ENCODE results near the gene UGT1A7. TPM values are rescaled to one million over a fixed set of nuclear protein-coding genes. Genes with fewer than 3 reads are reported as not detected.
"Not testable (repeated sequence)": the region's sequence is repeated elsewhere in the genome, so short reads cannot be mapped to it uniquely, and the experiment has no call there.

UGT1A7 gene
- total and polyA plus RNA-seq, 4 donors: not detected

DNA sequence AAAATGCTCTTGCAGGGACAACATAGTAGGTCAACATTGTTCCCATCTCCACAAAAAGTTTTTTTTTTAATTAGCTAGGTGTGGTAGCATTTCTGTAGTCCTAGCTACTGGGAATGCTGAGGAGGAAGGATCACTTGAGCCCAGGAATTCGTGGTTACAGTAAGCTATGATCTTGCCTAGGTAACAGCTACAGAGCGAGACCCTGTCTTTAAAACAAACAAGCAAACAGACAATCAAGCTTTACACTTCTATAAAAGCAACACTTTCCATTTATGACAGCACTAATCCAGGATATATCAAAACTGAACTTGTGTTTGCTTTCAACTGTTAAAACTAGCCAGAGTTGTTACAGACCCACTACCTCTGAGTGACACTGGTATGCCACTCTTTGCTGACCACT, 59.2 kb downstream of the UGT1A7 start:
- no peaks in the 10 kb centered on the region for H3K4me1 ChIP-seq (ENCODE audit: control insufficient read depth, insufficient read depth, low read length)
- WGBS (ENCODE audit: insufficient coverage): 83% methylated on average over 1 of the region's 2 CpGs
- H3K36me3 ChIP-seq (ENCODE audit: control insufficient read depth, insufficient read depth, low read length): no peaks in the 10 kb centered on the region
- H3K27ac ChIP-seq (ENCODE audit: low read depth, low read length): no peak overlapping the region
- H3K27me3 ChIP-seq (ENCODE audit: control insufficient read depth, insufficient read depth, low read length): no peaks in the 10 kb centered on the region
- no peaks in the 10 kb centered on the region for H3K9me3 ChIP-seq (ENCODE audit: control insufficient read depth, insufficient read depth, low read length)
- no peak for DNase-seq (ENCODE audit: low read depth in 4 of 6, low spot score in 6 of 6)
- H3K4me3 ChIP-seq (ENCODE audit: low read depth, low read length): no peak overlapping the region

DNA sequence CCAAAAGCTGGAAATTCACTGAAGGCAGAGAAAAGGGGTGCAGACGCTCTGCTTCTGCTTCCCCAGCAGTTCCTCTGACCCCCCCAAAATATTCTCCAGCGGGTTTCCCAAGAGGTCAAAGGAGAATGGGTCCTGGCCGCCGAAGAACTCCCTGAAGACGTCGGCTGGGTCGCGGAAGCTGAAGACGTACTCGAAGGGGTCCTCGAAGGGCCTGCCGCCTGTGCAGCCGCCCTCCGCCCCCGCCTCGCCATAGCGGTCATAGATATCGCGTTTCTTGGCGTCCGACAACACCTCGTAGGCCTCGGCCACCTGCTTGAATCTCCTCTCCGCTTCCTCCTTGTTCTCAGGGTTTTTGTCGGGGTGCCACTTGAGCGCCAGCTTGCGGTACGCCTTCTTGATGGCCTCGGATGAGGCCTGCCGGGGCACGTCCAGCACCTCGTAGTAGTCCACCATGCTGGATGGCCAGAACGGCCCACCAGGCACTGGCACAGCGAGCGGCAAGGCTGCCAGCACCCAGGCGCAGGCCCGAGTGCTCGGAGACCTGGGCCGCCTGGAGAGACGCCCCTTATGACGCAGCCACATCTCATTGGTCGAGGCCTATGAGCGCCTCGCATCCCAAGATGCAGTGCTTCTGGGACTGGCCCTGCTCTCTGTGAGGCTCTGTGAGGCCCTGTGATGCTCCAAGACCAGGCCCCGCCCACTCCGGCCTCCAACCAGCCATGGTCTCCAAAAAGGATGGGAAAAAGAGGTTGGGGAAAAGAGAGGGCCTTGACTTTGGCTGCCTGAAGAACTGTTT, 62.0 kb downstream of the UGT1A7 start:
- 95% methylated on average over 39 of the region's 46 CpGs for WGBS (ENCODE audit: insufficient coverage)

DNA sequence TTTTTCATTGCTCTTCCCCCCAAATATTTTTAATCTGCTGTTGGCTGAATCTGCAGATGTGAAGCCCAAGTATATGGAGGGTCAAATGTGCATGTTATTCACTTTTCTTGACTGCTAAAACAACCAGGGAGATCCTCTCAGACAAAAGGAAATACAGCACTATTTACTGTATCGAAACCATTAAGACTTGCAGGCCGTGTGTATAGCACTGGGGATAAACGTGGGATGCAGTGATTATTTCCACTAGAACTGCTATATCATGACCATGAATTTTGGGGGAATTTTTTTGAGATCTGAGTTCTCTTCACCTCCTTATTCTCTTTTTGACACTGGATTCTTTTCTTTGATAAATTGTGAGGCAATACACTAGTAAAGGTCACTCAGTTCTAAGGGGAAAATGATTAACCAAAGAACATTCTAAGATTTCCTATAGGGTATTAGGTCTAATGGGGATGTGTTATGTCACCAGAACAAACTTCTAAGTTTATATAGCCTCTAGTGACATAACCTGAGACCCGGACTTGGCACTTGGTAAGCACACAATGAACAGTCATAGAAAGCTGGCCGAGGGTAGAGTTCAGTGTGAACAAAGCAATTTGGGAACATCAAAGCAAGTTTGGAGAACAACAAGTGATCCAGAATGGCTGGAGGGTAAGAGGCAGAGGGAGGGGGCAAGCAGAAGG, 63.5 kb downstream of the UGT1A7 start:
- Histone ChIP-seq H3K36me3 (ENCODE audit: control insufficient read depth, insufficient read depth, low read length) (no peaks in the 10 kb centered on the region), H3K27me3 (ENCODE audit: control insufficient read depth, insufficient read depth, low read length) (no peaks in the 10 kb centered on the region), H3K4me1 (ENCODE audit: control insufficient read depth, insufficient read depth, low read length) (no peaks in the 10 kb centered on the region), H3K4me3 (ENCODE audit: low read depth, low read length) (no peak overlapping the region), H3K27ac (ENCODE audit: low read depth, low read length) (no peak overlapping the region), H3K9me3 (ENCODE audit: control insufficient read depth, insufficient read depth, low read length) (no peaks in the 10 kb centered on the region)
- no peak for DNase-seq (ENCODE audit: low read depth in 4 of 6, low spot score in 6 of 6)
- 40% methylated on average over 2 of the region's 5 CpGs for WGBS (ENCODE audit: insufficient coverage)

More for the DNA sequence above, 62.0 kb downstream of the UGT1A7 start:
- Histone ChIP-seq H3K4me3 (ENCODE audit: low read depth, low read length) (no peak overlapping the region), H3K4me1 (ENCODE audit: control insufficient read depth, insufficient read depth, low read length) (no peaks in the 10 kb centered on the region), H3K27ac (ENCODE audit: low read depth, low read length) (no peak overlapping the region), H3K27me3 (ENCODE audit: control insufficient read depth, insufficient read depth, low read length) (no peaks in the 10 kb centered on the region), H3K9me3 (ENCODE audit: control insufficient read depth, insufficient read depth, low read length) (no peaks in the 10 kb centered on the region), H3K36me3 (ENCODE audit: control insufficient read depth, insufficient read depth, low read length) (no peaks in the 10 kb centered on the region)
- DNase-seq (ENCODE audit: low read depth in 4 of 6, low spot score in 6 of 6): no peak

DNA sequence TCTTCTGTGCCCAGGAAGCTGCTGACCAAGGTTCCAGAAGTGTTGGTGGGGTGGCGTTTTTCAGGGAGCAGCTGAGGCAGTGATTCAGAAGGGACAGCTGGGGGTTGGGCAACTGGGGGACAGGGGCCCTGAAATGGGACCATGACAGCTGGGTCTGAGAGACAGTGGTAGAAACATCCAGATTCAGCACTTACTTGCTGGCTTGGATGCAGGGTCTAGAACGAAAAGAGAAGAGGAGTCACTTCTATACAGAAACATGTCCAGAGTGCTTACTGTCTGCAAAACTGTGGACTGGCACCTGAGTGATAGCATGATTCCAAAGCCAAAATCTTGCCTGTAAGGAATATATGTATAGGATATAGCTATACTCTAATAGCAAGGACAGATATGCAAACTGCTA, 64.1 kb downstream of the UGT1A7 start:
- H3K27me3 ChIP-seq (ENCODE audit: control insufficient read depth, insufficient read depth, low read length); DNase-seq (ENCODE audit: low read depth in 4 of 6, low spot score in 6 of 6); H3K27ac ChIP-seq (ENCODE audit: low read depth, low read length); H3K4me1 ChIP-seq (ENCODE audit: control insufficient read depth, insufficient read depth, low read length); H3K36me3 ChIP-seq (ENCODE audit: control insufficient read depth, insufficient read depth, low read length); H3K4me3 ChIP-seq (ENCODE audit: low read depth, low read length); H3K9me3 ChIP-seq (ENCODE audit: control insufficient read depth, insufficient read depth, low read length): not testable (repeated sequence)
- 79% methylated on average over 2 of the region's 2 CpGs for WGBS (ENCODE audit: insufficient coverage)

DNA sequence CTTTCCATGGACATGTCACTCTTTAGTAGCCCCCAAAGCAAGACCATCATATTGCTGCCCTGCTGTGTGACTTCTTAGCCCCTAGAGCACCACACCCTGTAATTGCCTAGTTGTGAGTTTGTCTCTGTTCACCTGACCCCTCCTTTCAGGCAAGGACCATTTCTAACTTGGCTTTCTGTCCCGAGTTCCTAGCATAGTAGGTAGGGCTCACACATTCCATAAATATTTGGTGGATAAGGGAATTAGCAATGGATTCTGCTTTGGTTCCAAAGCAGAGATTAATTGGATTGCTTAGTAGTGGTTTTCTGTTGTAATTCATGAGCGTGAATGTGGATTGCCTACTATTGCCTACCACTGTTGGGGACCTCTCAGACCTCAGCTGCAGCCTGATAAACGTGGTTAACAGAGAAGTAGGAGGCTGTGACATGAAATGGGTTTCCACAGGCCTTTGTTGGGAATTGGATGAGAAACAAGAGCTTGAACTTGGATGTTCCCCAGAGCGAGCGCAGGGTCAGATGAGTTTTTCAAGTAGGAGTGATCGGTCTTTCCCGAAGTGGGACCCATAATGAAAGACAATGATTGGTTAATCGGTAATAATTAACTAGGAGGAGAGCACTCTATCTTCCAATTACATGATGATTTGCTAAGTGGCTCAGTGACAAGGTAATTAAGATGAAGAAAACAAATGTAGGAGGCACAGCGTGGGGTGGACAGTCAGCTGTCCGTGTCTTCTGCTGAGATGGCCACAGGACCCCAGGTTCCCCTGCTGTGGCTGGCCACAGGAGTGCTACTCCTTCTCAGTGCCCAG, 65.0 kb downstream of the UGT1A7 start:
- H3K4me3 ChIP-seq (ENCODE audit: low read depth, low read length): no peak overlapping the region
- H3K4me1 ChIP-seq (ENCODE audit: control insufficient read depth, insufficient read depth, low read length): no peaks in the 10 kb centered on the region
- 89% methylated on average over 7 of the region's 10 CpGs for WGBS (ENCODE audit: insufficient coverage)
- H3K9me3 ChIP-seq (ENCODE audit: control insufficient read depth, insufficient read depth, low read length): peaks cover 8% of the 10 kb centered on the region
- no peak overlapping the region for H3K27ac ChIP-seq (ENCODE audit: low read depth, low read length)
- H3K36me3 ChIP-seq (ENCODE audit: control insufficient read depth, insufficient read depth, low read length): no peaks in the 10 kb centered on the region
- H3K27me3 ChIP-seq (ENCODE audit: control insufficient read depth, insufficient read depth, low read length): no peaks in the 10 kb centered on the region
- DNase-seq (ENCODE audit: low read depth in 4 of 6, low spot score in 6 of 6): no peak

DNA sequence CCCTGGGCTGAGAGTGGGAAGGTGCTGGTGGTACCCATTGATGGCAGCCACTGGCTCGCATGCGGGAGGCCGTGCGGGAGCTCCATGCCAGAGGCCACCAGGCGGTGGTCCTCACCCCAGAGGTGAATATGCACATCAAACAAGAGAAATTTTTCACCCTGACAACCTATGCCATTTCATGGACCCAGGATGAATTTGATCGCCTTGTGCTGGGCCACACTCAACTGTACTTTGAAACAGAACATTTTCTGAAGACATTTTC, 65.5 kb downstream of the UGT1A7 start:
- no peaks in the 10 kb centered on the region for H3K4me1 ChIP-seq (ENCODE audit: control insufficient read depth, insufficient read depth, low read length)
- H3K4me3 ChIP-seq (ENCODE audit: low read depth, low read length): no peak overlapping the region
- no peak for DNase-seq (ENCODE audit: low read depth in 4 of 6, low spot score in 6 of 6)
- H3K9me3 ChIP-seq (ENCODE audit: control insufficient read depth, insufficient read depth, low read length): peaks cover 8% of the 10 kb centered on the region
- H3K27me3 ChIP-seq (ENCODE audit: control insufficient read depth, insufficient read depth, low read length): no peaks in the 10 kb centered on the region
- no peaks in the 10 kb centered on the region for H3K36me3 ChIP-seq (ENCODE audit: control insufficient read depth, insufficient read depth, low read length)
- 93% methylated on average over 6 of the region's 6 CpGs for WGBS (ENCODE audit: insufficient coverage)
- H3K27ac ChIP-seq (ENCODE audit: low read depth, low read length): no peak overlapping the region

DNA sequence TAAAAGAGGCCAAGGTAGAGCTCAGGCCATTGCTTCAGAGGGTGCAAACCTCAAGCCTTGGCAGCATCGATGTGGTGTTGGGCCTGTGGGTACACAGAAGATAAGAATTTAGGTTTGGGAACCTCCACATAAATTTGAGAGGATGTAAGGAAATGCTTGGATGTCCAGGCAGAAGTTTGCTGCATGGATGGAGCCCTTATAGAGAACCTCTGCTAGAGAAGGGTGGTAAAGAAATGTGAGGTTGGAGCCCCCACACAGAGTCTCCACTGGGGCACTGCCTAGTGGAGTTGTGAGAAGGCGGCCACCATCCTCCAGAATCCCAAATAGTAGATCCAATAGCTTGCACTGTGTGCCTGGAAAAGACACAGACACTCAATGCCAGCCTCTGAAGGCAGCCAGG, 69.0 kb downstream of the UGT1A7 start:
- not testable (repeated sequence) for H3K4me3 ChIP-seq (ENCODE audit: low read depth, low read length); H3K36me3 ChIP-seq (ENCODE audit: control insufficient read depth, insufficient read depth, low read length); H3K27ac ChIP-seq (ENCODE audit: low read depth, low read length); H3K4me1 ChIP-seq (ENCODE audit: control insufficient read depth, insufficient read depth, low read length); H3K9me3 ChIP-seq (ENCODE audit: control insufficient read depth, insufficient read depth, low read length); H3K27me3 ChIP-seq (ENCODE audit: control insufficient read depth, insufficient read depth, low read length); DNase-seq (ENCODE audit: low read depth in 4 of 6, low spot score in 6 of 6)
- 88% methylated on average over 2 of the region's 2 CpGs for whole genome bisulfite sequencing (ENCODE audit: insufficient coverage)

DNA sequence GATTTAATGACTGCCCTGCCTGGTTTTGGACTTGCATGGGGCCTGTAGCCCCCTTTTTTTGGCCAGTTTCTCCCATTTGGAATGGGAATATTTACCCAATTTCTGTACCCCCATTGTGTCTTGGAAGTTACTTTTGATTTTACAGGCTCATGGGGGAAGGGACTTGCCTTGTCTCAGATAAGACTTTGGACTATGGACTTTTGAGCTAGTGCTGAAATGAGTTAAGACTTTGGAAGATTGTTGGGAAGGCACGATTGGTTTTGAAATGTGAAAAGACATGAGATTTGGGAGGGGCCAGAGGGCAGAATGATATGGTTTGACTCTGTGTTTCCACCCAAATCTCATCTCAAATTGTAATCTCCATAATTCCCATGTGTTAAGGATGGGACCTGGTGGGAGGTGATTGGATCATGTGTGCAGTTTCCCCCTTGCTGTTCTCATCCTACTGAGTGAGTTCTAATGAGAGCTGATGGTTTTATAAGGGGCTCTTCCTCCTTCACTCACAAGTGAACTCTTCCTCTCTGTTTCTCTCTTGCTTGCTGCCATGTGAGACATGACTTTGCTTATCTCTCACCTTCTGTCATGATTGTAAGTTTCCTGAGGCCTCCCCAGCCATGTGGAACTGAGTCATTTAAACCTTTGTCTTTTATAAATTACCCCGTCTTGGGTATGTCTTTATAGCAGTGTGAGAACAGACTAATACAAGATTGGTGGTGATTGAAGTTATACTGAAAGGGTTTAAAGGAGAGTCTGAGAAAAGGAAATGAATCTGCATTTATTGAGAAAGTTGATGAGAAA, 69.7 kb downstream of the UGT1A7 start:
- not testable (repeated sequence) for H3K27me3 ChIP-seq (ENCODE audit: control insufficient read depth, insufficient read depth, low read length); DNase-seq (ENCODE audit: low read depth in 4 of 6, low spot score in 6 of 6); H3K36me3 ChIP-seq (ENCODE audit: control insufficient read depth, insufficient read depth, low read length); H3K27ac ChIP-seq (ENCODE audit: low read depth, low read length); H3K4me1 ChIP-seq (ENCODE audit: control insufficient read depth, insufficient read depth, low read length); H3K9me3 ChIP-seq (ENCODE audit: control insufficient read depth, insufficient read depth, low read length); H3K4me3 ChIP-seq (ENCODE audit: low read depth, low read length)
- 80% methylated on average over 1 of the region's 2 CpGs for WGBS (ENCODE audit: insufficient coverage)

DNA sequence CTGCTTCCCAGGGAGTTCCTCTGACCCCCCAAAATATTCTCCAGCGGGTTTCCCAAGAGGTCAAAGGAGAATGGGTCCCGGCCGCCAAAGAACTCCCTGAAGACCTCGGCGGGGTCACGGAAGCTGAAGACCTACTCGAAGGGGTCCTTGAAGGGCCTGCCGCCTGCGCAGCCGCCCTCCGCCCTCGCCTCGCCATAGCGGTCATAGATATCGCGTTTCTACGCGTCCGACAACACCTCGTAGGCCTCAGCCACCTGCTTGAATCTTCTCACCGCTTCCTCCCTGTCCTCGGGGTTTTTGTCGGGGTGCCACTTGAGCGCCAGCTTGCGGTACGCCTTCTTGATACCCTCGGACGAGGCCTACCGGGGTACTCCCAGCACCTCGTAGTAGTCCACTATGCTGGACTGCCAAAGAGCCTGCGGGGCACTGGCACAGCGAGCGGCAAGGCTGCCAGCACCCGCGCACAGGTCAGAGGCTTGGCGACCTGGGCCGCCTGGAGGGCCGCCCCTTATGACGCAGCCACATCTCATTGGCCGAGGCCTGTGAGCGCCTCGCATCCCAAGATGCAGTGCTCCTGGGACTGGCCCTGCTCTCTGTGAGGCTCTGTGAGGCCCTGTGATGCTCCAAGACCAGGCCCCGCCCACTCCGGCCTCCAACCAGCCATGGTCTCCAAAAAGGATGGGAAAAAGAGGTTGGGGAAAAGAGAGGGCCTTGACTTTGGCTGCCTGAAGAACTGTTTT, 73.3 kb downstream of the UGT1A7 start:
- Histone ChIP-seq H3K9me3 (ENCODE audit: control insufficient read depth, insufficient read depth, low read length) (peaks cover 8% of the 10 kb centered on the region), H3K27me3 (ENCODE audit: control insufficient read depth, insufficient read depth, low read length) (no peaks in the 10 kb centered on the region), H3K36me3 (ENCODE audit: control insufficient read depth, insufficient read depth, low read length) (no peaks in the 10 kb centered on the region), H3K27ac (ENCODE audit: low read depth, low read length) (no peak overlapping the region), H3K4me3 (ENCODE audit: low read depth, low read length) (no peak overlapping the region), H3K4me1 (ENCODE audit: control insufficient read depth, insufficient read depth, low read length) (peaks cover under 1% of the 10 kb centered on the region)
- DNase-seq (ENCODE audit: low read depth in 4 of 6, low spot score in 6 of 6): no peak
- WGBS (ENCODE audit: insufficient coverage): 95% methylated on average over 42 of the region's 44 CpGs

Data from spinal cord (tissue), 10 donors.